ENCODE data around the gene STARD10. TPM values are rescaled to one million over a fixed set of nuclear protein-coding genes. Genes with fewer than 3 reads are reported as not detected.

STARD10 gene, protein sequence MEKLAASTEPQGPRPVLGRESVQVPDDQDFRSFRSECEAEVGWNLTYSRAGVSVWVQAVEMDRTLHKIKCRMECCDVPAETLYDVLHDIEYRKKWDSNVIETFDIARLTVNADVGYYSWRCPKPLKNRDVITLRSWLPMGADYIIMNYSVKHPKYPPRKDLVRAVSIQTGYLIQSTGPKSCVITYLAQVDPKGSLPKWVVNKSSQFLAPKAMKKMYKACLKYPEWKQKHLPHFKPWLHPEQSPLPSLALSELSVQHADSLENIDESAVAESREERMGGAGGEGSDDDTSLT
- total RNA-seq, result 27.7 and 46.2 TPM in 2 replicates

DNA sequence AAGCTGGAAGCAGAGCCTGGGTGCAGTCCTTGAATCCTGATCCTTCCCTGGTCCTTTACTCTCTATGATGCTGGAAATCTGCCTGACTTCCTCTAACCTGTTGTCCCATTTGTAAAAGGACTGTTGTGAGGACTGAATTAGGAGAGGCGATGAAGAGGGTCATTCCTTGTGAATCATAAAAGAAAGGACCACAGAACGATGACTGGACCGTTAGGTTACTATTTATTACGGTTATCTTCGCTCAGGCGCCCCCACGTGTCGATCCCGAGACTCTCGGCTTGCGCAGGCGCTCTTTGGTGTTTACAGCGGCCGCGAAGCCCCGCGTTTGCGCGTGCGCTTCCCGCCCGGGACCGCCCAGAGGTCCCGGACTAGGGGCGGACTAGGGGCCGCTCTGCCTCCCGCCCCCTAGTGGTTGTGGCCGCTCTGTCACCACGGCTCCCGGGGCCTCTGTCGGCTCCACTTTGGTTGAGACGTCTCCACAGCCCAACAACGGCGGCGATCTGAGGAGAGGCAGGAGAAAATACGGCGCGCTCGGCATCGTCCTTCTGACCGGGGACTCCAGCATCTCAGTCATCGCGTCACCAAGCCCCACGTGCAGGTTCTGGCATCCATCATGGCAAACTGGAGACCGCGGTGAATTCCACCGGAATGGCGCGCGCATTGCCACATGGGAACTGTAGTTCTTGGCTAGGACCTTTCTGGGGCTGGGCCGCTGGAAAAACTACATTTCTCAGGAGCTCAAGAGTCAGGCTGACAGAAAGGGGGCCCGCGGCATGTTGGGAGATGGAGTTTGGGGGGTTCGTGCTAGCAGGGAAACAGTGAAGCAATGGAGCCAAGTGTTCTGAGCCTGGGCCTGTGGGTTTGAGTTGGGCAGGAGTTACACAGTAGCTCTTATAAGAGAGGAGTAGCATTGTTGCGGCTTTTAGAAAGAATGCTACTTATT lies at the start of gene STARD10:
Gene STARD10 (minus strand): TSS at position 623 of the 943 bp plus-strand sequence. CDS start 12,866 bp downstream, outside the sequence.

DNA sequence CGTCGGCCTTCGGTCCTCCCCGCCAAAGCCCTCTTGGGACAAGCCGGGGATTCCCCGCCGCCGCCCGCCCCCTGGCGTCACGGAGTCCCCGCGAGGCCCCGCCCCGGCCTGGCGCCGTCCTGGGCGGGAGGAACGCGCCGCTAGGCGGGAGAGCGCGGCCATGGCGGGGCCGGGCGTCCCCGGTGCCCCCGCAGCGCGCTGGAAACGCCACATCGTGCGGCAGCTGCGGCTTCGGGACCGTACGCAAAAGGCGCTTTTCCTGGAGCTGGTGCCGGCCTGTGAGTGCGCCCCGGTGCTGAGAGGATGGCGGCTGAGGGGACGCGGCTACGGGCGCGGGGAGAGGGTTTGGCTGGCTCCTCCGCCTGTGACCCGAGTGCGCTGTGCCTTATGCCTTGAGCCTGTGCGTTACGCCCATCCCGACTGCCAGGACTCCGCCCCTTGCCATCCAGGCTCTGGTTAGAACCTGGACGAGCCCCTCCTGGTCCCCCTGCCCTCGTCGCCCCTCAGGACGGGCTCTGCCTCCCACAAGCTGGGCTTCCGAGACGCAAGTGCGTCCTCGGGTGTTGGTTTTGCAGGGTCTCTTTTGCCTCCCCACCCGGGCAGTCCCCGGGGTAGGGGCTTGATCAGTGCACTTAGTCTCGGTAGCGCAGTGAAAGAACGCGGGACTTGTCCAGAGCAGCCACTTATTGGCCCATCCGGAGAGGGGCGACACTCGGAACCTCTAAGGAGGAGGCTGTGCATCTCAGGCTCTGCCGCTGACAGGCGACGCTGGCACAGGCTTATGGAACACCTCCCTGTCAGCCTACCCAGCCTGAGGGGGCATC lies 20.7 kb upstream of the STARD10 start, which contains the start of gene ATG16L2:
Gene ATG16L2 (plus strand): TSS at position 126 of the 824 bp plus-strand sequence. CDS start 35 bp downstream, at position 161.

DNA sequence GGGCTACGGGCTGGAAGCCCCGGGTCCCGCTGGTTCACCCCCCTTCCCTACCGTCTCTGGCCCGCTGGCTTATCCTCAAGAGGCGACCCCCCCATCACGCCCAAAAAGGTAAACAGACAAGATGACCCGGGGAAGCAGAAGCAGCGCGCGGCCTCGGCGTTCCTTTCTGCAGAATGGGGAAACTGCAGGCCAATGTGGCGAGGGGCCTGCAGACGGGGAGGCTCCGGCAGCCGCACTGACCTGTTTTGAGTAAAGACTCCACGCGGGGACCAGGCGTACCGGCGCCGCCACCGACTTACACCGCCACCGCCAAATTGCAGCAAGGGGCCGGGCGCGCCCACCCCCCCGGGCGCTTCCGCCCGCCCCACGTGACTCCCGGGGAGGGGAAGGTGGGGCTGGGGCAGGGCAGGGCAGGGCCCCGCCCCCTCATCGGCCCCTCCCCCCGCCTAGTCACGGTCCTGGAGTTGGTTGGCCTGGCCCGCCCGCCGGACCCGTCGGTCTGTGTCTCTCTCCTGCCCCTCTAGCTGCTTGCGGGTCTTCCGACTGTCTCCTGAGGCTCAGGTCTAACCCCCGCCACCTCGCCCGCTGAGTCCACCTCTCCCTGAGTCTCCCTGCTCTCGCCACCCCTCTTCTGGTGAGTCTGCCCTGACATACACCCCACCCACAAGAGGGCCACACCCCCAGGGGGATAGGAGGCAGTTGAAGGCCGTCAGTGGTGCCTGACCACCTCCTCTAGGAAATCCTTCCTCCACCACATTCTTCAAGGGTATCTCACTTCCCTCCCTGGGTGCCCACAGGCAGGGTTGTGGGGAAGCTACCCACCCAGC lies 41.5 kb downstream of the STARD10 start, which contains the start of gene ARAP1:
Gene ARAP1 (minus strand): TSS at position 321 of the 827 bp plus-strand sequence. CDS start 25,280 bp downstream, outside the sequence.

Other genes with a start within 250 kb of the STARD10 start
- gene PDE2A, start 119.6 kb downstream of the STARD10 start, total RNA-seq, result 10.2 and 23.6 TPM in 2 replicates
- gene ARAP1, start 41.6 kb downstream of the STARD10 start, total RNA-seq, result 71.3 and 85.1 TPM in 2 replicates
- 5.6 and 17.8 TPM in 2 replicates for gene ATG16L2, start 20.4 kb upstream of the STARD10 start, total RNA-seq